Psoas muscle (tissue), 8 donors: ENCODE measurements around the gene TGFBR2. TPM values are rescaled to one million over a fixed set of nuclear protein-coding genes. Genes with fewer than 3 reads are reported as not detected.

Experiments used
- ATAC-seq, 4 donors: fragments of 200-7000 bp; cut with Tn5 transposase; one replicate each; pipeline ENCODE4 v1.9.1; 2020; ENCODE audit warnings: moderate library complexity in 3 of 4, mild to moderate bottlenecking in 2 of 4
- DNase-seq, 2 donors: peaks; one replicate each; pipeline ENCODE4 v3.0.0-alpha.2; 2020
- H3K27ac ChIP-seq: fragments of 200-600 bp; one replicate; pipeline ENCODE4 v1.8.0; 2022
- H3K27me3 ChIP-seq, 3 donors: fragments of 200-600 bp in 1 of 3; one replicate each; pipeline versions ENCODE4 v1.6.1 to v1.8.0; 2013 to 2022; ENCODE audit warnings: low read length in 2 of 3, mild to moderate bottlenecking in 2 of 3, moderate library complexity in 1 of 3; ENCODE audit not compliant: insufficient read depth in 3 of 3
- H3K36me3 ChIP-seq, 2 donors: fragments of 200-600 bp in 1 of 2; one replicate each; pipeline versions ENCODE4 v1.6.1 to v1.8.0; 2013 to 2022; ENCODE audit warnings: low read depth in 1 of 2, mild to moderate bottlenecking in 1 of 2, moderate library complexity in 1 of 2; ENCODE audit not compliant: insufficient read depth in 1 of 2
- H3K4me1 ChIP-seq: fragments of 200-600 bp; one replicate; pipeline ENCODE4 v1.8.0; 2022
- H3K4me3 ChIP-seq: fragments of 200-600 bp; one replicate; pipeline ENCODE4 v1.8.0; 2022; ENCODE audit warnings: mild to moderate bottlenecking
- H3K9me3 ChIP-seq: fragments of 200-600 bp; one replicate; pipeline ENCODE4 v1.8.0; 2022
- WGBS, 3 donors: extraction: QIAGEN DNeasy Blood & Tissue Kit; methylation state at CpG; one replicate each; pipeline versions ENCODE4 v1.1.6 to v1.1.7; 2013; 5-methylcytosine and 5-hydroxymethylcytosine counted together
- intact Hi-C, 2 donors: fragments of 100-400 bp; cut with DNase I; formaldehyde crosslinking; loops; one replicate each; pipeline versions ENCODE4 v1.11.0 to v1.14.2; 2022
- polyA plus RNA-seq, 3 donors: library from polyadenylated mRNA; stranded (reverse); fragments of 200-250 nt; gene quantifications; one replicate each; pipeline ENCODE4 v1.2.3, GENCODE V29; 2013
- total RNA-seq, 4 donors: library from RNA; stranded (reverse); fragmentation: NEBNext Ultra II Directional in 2 of 4; extraction: Animal tissue kit (Norgen Biotek cat#: 25700) in 2 of 4; gene quantifications; one replicate each; pipeline versions ENCODE4 v1.2.1 to v1.2.4, GENCODE V29; 2021 to 2023
- TF ChIP-seq, protein P1 (sequence below): fragments of 200-600 bp; IDR thresholded peaks from one replicate; pipeline ENCODE4 v1.8.0; 2022; ENCODE audit warnings: antibody characterized with exemption
- donor health status: healthy with polysubstance abuse.
- donor health status: DM: no; HTN: no; CAD: no; lungs with moderate emphysema.
- donor health status: Bipolar disorder and iron deficiency.
- donor health status: healthy.
- donor health status: DM: yes; HTN: yes; CAD: no.
- donor health status: DM: no; HTN: no; CAD: no.
- donor health status: DM: no; HTN: no; CAD: no.
- donor health status: DM: yes; HTN: yes; CAD: no.

TGFBR2 gene
- total and polyA plus RNA-seq, 7 donors: 19.7 to 58.8 (median 42.6) TPM

DNA sequence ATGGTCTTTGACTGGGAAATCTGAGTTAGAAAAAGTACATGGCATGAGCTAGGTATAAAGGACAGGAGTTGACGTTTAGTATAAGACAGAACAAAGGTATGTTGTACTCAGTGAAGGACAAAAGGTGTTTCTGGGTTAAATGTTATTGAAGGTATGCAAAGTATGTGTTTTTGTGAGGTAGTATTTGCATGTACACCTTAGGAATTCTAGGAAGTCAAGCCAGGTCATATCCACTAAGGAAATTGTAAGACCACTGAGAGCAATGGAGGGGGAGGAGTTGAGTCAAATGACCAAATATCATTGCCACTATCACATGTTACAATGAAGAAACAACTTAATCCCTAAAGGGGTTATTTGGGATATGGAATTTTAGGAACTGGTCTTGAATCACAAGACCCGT lies 24.4 kb upstream of the TGFBR2 start:
- H3K9me3 ChIP-seq: no peaks in the 10 kb centered on the region
- WGBS, 3 donors: 91 to 96% (median 95%) methylated on average over 2 of the region's 2 CpGs

DNA sequence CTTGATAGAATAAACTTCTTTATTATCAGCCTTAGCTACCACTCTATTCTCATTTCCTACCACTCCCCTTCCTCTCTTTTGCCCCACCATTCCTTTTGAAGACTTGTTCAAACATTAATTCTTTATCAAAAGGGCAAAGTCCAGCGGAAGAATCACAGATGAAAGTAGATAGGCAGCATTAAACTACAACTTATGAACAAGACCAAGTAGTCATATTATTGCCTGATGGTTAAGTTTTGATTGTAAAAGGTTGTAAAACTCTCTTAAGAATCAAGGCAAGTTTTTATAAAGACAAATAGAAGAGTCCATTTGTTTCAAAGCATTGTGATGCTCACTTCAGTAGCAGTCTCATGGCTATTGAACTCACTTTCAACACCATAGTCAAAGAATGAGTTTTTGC lies 22.4 kb upstream of the TGFBR2 start:
- 93 to 100% (median 94%) methylated on average over 1 of the region's 1 CpG for WGBS, 3 donors
- Histone ChIP-seq H3K4me3 (no peak overlapping the region), H3K36me3 (no peaks in the 10 kb centered on the region), H3K4me1 (no peaks in the 10 kb centered on the region), H3K9me3 (no peaks in the 10 kb centered on the region), H3K27me3 (no peaks in the 10 kb centered on the region), H3K27ac (no peak overlapping the region)
- TF ChIP-seq, protein P1, sequence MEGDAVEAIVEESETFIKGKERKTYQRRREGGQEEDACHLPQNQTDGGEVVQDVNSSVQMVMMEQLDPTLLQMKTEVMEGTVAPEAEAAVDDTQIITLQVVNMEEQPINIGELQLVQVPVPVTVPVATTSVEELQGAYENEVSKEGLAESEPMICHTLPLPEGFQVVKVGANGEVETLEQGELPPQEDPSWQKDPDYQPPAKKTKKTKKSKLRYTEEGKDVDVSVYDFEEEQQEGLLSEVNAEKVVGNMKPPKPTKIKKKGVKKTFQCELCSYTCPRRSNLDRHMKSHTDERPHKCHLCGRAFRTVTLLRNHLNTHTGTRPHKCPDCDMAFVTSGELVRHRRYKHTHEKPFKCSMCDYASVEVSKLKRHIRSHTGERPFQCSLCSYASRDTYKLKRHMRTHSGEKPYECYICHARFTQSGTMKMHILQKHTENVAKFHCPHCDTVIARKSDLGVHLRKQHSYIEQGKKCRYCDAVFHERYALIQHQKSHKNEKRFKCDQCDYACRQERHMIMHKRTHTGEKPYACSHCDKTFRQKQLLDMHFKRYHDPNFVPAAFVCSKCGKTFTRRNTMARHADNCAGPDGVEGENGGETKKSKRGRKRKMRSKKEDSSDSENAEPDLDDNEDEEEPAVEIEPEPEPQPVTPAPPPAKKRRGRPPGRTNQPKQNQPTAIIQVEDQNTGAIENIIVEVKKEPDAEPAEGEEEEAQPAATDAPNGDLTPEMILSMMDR: no peak
- no peak for ATAC-seq
- no peak for DNase-seq
- intact Hi-C loops: no loop called here

More for the DNA sequence above, 24.4 kb upstream of the TGFBR2 start:
- H3K4me3 ChIP-seq: no peak overlapping the region
- TF ChIP-seq, protein P1: no peak
- no peaks in the 10 kb centered on the region for H3K36me3 ChIP-seq
- no peak for DNase-seq
- peaks cover 7% of the 10 kb centered on the region for H3K4me1 ChIP-seq
- H3K27me3 ChIP-seq: no peaks in the 10 kb centered on the region
- intact Hi-C loops: no loop called here
- H3K27ac ChIP-seq: no peak overlapping the region
- no peak for ATAC-seq

DNA sequence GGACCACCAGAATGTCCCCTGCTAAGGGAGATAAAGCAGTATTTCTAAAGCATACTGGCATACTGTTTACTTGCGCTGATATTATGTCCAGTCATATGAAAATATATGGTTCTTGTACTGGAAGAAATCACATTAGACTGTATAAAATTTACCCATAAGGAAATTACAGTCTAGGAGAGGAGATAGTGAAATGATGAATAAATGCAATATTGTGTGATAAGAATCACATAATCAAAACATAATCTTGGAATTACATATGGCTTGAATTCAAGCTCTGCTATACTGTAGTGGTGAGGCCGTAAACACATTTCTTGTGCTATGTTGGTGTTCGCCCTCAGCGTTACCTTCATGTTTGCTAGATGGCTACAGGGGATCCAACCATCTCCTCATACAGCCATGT lies 20.7 kb upstream of the TGFBR2 start:
- Histone ChIP-seq H3K4me1 (no peaks in the 10 kb centered on the region), H3K36me3 (no peaks in the 10 kb centered on the region), H3K4me3 (no peak overlapping the region), H3K27ac (no peak overlapping the region), H3K9me3 (no peaks in the 10 kb centered on the region), H3K27me3 (no peaks in the 10 kb centered on the region)
- ATAC-seq: no peak
- intact Hi-C loops: no loop called here
- TF ChIP-seq, protein P1: no peak
- DNase-seq: no peak
- WGBS, 3 donors: 98 to 99% (median 99%) methylated on average over 4 of the region's 4 CpGs

DNA sequence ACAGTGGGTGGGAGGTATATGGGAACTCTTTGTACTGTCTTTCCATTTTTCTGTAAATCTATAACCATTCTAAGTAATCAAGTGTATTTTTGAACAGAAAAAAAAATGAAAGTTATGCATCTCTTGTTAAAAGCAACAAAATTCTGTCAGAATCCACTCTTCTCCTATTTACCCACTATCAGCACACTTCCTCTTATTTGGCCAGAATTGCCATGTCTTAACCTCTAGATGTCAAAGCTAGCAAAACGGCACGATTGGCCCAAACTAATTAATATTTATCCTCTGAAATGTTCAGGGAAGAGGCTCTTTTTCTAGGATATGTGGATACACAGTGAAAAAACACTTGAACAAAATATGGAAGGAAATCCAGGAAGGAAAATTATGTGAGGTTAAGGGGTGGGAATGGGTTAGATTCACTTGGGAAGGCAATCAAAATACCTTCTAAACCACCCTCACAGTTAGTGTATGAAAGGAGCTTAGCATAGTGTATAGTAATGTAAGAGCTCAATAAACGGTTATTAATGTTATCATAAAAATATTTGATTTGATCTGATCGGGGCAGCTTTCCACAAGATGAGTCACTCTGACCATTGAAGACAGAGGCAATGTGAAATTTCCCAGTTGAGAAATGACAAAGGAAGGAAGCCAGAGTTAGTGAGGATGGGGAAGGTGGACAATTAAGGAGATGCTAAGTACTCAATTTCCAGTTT lies 20.1 kb upstream of the TGFBR2 start:
- H3K9me3 ChIP-seq: no peaks in the 10 kb centered on the region
- TF ChIP-seq, protein P1: no peak
- ATAC-seq (no peak), DNase-seq (no peak)
- WGBS, 3 donors: 81 to 85% (median 81%) methylated on average over 4 of the region's 4 CpGs
- intact Hi-C loops: no loop called here
- no peaks in the 10 kb centered on the region for H3K27me3 ChIP-seq
- no peak overlapping the region for H3K27ac ChIP-seq
- no peak overlapping the region for H3K4me3 ChIP-seq
- H3K4me1 ChIP-seq: no peaks in the 10 kb centered on the region
- no peaks in the 10 kb centered on the region for H3K36me3 ChIP-seq
